Activated CD4-positive, alpha-beta T cell treated with anti-CD3 and anti-CD28 coated beads for 1 hour (primary cell): ENCODE results near the gene MUCL3.
"Not testable (repeated sequence)": the region's sequence is repeated elsewhere in the genome, so short reads cannot be mapped to it uniquely, and the experiment has no call there.

Experiments
- DNase-seq: peaks from one replicate; pipeline ENCODE4 v3.0.0-alpha.2; 2020

Gene MUCL3

GRCh38 chr6:30940361-30940986 lies at the start of gene MUCL3:
Gene MUCL3 (plus strand): TSS chr6:30940973. CDS start chr6:30941000, 27 bp downstream.
- DNase-seq: no peak

GRCh38 chr6:30891450-30891723 lies 49.4 kb upstream of the MUCL3 start:
- DNase-seq: no peak

- no peak for DNase-seq
Observed at GRCh38 chr6:30891816-30892538, 48.8 kb upstream of the MUCL3 start.

GRCh38 chr6:30893001-30893591 lies 47.7 kb upstream of the MUCL3 start:
- DNase-seq: no peak

GRCh38 chr6:30893666-30894065 lies 47.1 kb upstream of the MUCL3 start:
- DNase-seq: no peak

GRCh38 chr6:30894381-30894780 lies 46.4 kb upstream of the MUCL3 start:
- DNase-seq: no peak

- no peak for DNase-seq
Observed at GRCh38 chr6:30894935-30895334, 45.8 kb upstream of the MUCL3 start.

- DNase-seq: no peak
Observed at GRCh38 chr6:30895343-30895742, 45.4 kb upstream of the MUCL3 start.

GRCh38 chr6:30896541-30896940 lies 44.2 kb upstream of the MUCL3 start:
- DNase-seq: no peak

- no peak for DNase-seq
Observed at GRCh38 chr6:30897882-30898281, 42.9 kb upstream of the MUCL3 start.

- no peak for DNase-seq
Observed at GRCh38 chr6:30898750-30899360, 41.9 kb upstream of the MUCL3 start.

GRCh38 chr6:30900863-30901417 lies 39.8 kb upstream of the MUCL3 start:
- no peak for DNase-seq

GRCh38 chr6:30901436-30901835 lies 39.3 kb upstream of the MUCL3 start:
- no peak for DNase-seq

GRCh38 chr6:30902196-30902595 lies 38.6 kb upstream of the MUCL3 start:
- DNase-seq: not testable (repeated sequence)

- DNase-seq: no peak
Observed at GRCh38 chr6:30902709-30903108, 38.1 kb upstream of the MUCL3 start.

GRCh38 chr6:30903236-30903635 lies 37.5 kb upstream of the MUCL3 start:
- no peak for DNase-seq

- DNase-seq: not testable (repeated sequence)
Observed at GRCh38 chr6:30907290-30907757, 33.4 kb upstream of the MUCL3 start.

GRCh38 chr6:30907758-30908591 lies 32.8 kb upstream of the MUCL3 start, which contains the start of gene GTF2H4:
Gene GTF2H4 (plus strand): TSS chr6:30908207.
- peak; percentile 91 for DNase-seq

GRCh38 chr6:30908700-30909099 lies 32.1 kb upstream of the MUCL3 start:
- DNase-seq: no peak

- not testable (repeated sequence) for DNase-seq
Observed at GRCh38 chr6:30910473-30910872, 30.3 kb upstream of the MUCL3 start.

- DNase-seq: no peak
Observed at GRCh38 chr6:30912746-30913520, 27.8 kb upstream of the MUCL3 start.

- no peak for DNase-seq
Observed at GRCh38 chr6:30913721-30914075, 27.1 kb upstream of the MUCL3 start.
